Measurements from ENCODE around the gene KRTAP2-3. TPM values are rescaled to one million over a fixed set of nuclear protein-coding genes. Genes with fewer than 3 reads are reported as not detected.

KRTAP2-3 gene
- total RNA-seq, 1 experiment from 2014 or later = 6.3 TPM

GRCh38 chr17:41010441-41010840 is 49.5 kb downstream of the KRTAP2-3 start (continued):
- no peak for TF ChIP-seq REST (IDR thresholded peaks at IDR 0.05; ENCODE audit: low read depth)
- no peak for TF ChIP-seq SP1 (IDR thresholded peaks at IDR 0.05; ENCODE audit: low read depth)
- TF ChIP-seq EGR1 (IDR thresholded peaks at IDR 0.05; ENCODE audit: low read depth) = no peak
- no peak for TF ChIP-seq ZFX (IDR thresholded peaks at IDR 0.05)
- no peak for TF ChIP-seq ZNF274 (IDR thresholded peaks at IDR 0.05; ENCODE audit: low read depth, low read length)
- TF ChIP-seq CEBPB (IDR thresholded peaks at IDR 0.05; ENCODE audit: low read depth) = no peak
- TF ChIP-seq ZBTB33 (IDR thresholded peaks at IDR 0.05; ENCODE audit: extremely low read depth, insufficient replicate concordance, low read length) = no peak

GRCh38 chr17:41009936-41010335 is 50.0 kb downstream of the KRTAP2-3 start:
- TF ChIP-seq FOSL1 (IDR thresholded peaks at IDR 0.05; ENCODE audit: low read depth) (no peak), CTCF (IDR thresholded peaks at IDR 0.05 in 2 of 3, conservative IDR thresholded peaks at IDR 0.05 in 1 of 3; ENCODE audit: borderline replicate concordance in 1 of 3, insufficient read depth in 1 of 3, low read depth in 2 of 3, low read length in 2 of 3) (no peak), TCF7L2 (IDR thresholded peaks at IDR 0.05; ENCODE audit: borderline replicate concordance, extremely low read depth, insufficient read depth, insufficient read length) (no peak), CEBPB (IDR thresholded peaks at IDR 0.05; ENCODE audit: low read depth) (no peak), SRF (IDR thresholded peaks at IDR 0.05; ENCODE audit: low read depth) (no peak), ATF3 (IDR thresholded peaks at IDR 0.05) (no peak), SP1 (IDR thresholded peaks at IDR 0.05; ENCODE audit: low read depth) (no peak)
- H3K4me2 ChIP-seq (ENCODE audit: low read length) = no peak overlapping the region
- H3K9me2 ChIP-seq (ENCODE audit: insufficient read depth) = no peaks in the 10 kb centered on the region
- H4K20me1 ChIP-seq (ENCODE audit: insufficient read depth) = no peaks in the 10 kb centered on the region
- no peaks in the 10 kb centered on the region for H3K27me3 ChIP-seq (ENCODE audit: insufficient read depth, low read length)
- H3K9ac ChIP-seq (ENCODE audit: low read length) = no peak overlapping the region
- no TSS peak for BruUV-seq (replicated peaks)
- no peaks in the 10 kb centered on the region for H3K79me2 ChIP-seq (ENCODE audit: insufficient read depth, low read length)
- POLR2A ChIA-PET = no interaction called here
- intact Hi-C loops (cut with micrococcal nuclease) = no loop called here
- no peak overlapping the region for H3K27ac ChIP-seq (ENCODE audit: low read depth, low read length)
- ATAC-seq (no peak), DNase-seq (ENCODE audit: low read depth, low spot score) (no peak)
- RAD21 ChIA-PET (ENCODE audit: low non-redundant PET in 1 of 2, low total read pairs in 2 of 2, uncharacterized antibody in 2 of 2, unreplicated experiment in 2 of 2) = no interaction called here
- CTCF ChIA-PET = interaction anchor here (0.6 kb wide), 1 partner anchor 486 kb away, joined by 3 read pairs; no protein-coding TSS in a partner anchor
- H3K9me3 ChIP-seq (ENCODE audit: control insufficient read depth in 1 of 2, insufficient read depth in 1 of 2, low read depth in 1 of 2, low read length in 2 of 2) = no peaks in the 10 kb centered on the region
- peaks cover 0 to 6% of the 10 kb centered on the region in 2 experiments; a peak in 1 of 4 replicates for H3K4me1 ChIP-seq (ENCODE audit: control insufficient read depth in 1 of 2, insufficient read depth in 2 of 2, low read length in 2 of 2)
- H3K36me3 ChIP-seq (ENCODE audit: control insufficient read depth in 1 of 2, insufficient read depth in 2 of 2, low read length in 2 of 2) = no peaks in the 10 kb centered on the region
- no peak overlapping the region for H3K4me3 ChIP-seq (replicated peaks in 1 of 2; ENCODE audit: low read depth in 1 of 2, low read length in 2 of 2)
- H2AFZ ChIP-seq (ENCODE audit: low read depth, low read length, poor library complexity, severe bottlenecking) = no peak overlapping the region

Measured in HCT116 (cell line).